GM12878 (cell line): ENCODE measurements around the gene ZDHHC11B. TPM values are rescaled to one million over a fixed set of nuclear protein-coding genes. Genes with fewer than 3 reads are reported as not detected.

ENCODE experiments used
- ATAC-seq: fragments of 200-7000 bp; cut with Tn5 transposase; 3 replicates; pipeline ENCODE4 v1.9.1; 2020; ENCODE audit warnings: mild to moderate bottlenecking, moderate library complexity
- BruUV-seq: library from RNA; stranded (reverse); fragments of 400-500 nt; replicated peaks from 2 replicates; lab custom pipeline; 2021; lab: Mats Ljungman, UMichigan
- CTCF ChIA-PET: fragments of 300-600 bp; sonication (Branson Sonifier 250); formaldehyde crosslinking; extraction: SDS; loops from one replicate; lab custom pipeline; 2021; ENCODE audit warnings: inconsistent platforms; lab: Yijun Ruan, JAX
- POLR2A ChIA-PET: fragments of 350-600 bp; formaldehyde crosslinking; extraction: SDS; loops from one replicate; lab custom pipeline; 2021; ENCODE audit warnings: inconsistent platforms; lab: Charles Lee
- RAD21 ChIA-PET: fragments of 300-600 bp; sonication (Branson Sonifier 250); formaldehyde crosslinking; loops from one replicate; lab custom pipeline; 2023; ENCODE audit warnings: antibody characterized with exemption; ENCODE audit not compliant: unreplicated experiment; lab: Charles Lee
- SMC1A ChIA-PET: fragments of 300-600 bp; sonication (Branson Sonifier 250); formaldehyde crosslinking; loops from one replicate; lab custom pipeline; 2023; ENCODE audit not compliant: unreplicated experiment, uncharacterized antibody; lab: Charles Lee
- DNase-seq: peaks from one replicate; pipeline ENCODE4 v3.0.0-alpha.2; 2011; ENCODE audit warnings: low read depth, low spot score
- FAIRE-seq: peaks from 3 replicates; lab custom pipeline; 2011; peaks lifted over from hg19 to GRCh38; lab: Jason Lieb, UNC
- H2AFZ ChIP-seq: 2 replicates; pipeline ENCODE4 v1.6.0; 2011; ENCODE audit warnings: low read depth, low read length, control low read depth; ENCODE audit not compliant: control insufficient read depth
- H3K27ac ChIP-seq: 2 replicates; pipeline ENCODE4 v1.5.1; 2011; ENCODE audit warnings: control low read depth; ENCODE audit not compliant: control insufficient read depth, insufficient read depth
- H3K27me3 ChIP-seq, 2 experiments: replicated peaks in 1 of 2; 2 replicates each; pipeline versions ENCODE4 v1.6.0 to v1.6.1; 2011; ENCODE audit warnings: low read length in 1 of 2; ENCODE audit not compliant: control insufficient read depth in 2 of 2, insufficient read depth in 2 of 2
- H3K36me3 ChIP-seq, 2 experiments: 2 replicates each; pipeline ENCODE4 v1.5.1; 2011; ENCODE audit warnings: low read length in 1 of 2; ENCODE audit not compliant: control insufficient read depth in 2 of 2, insufficient read depth in 2 of 2
- H3K4me1 ChIP-seq: 2 replicates; pipeline ENCODE4 v1.6.1; 2011; ENCODE audit warnings: mild to moderate bottlenecking, low read length, moderate library complexity, mixed read lengths; ENCODE audit not compliant: control insufficient read depth, insufficient read depth
- H3K4me2 ChIP-seq: 2 replicates; pipeline ENCODE4 v1.6.0; 2011; ENCODE audit warnings: control low read depth; ENCODE audit not compliant: control insufficient read depth, insufficient read depth
- H3K4me3 ChIP-seq: fragments of 200-600 bp; sonication (generic); 2 replicates; pipeline ENCODE4 v1.5.1; 2016
- H3K79me2 ChIP-seq: 2 replicates; pipeline ENCODE4 v1.6.0; 2011; ENCODE audit warnings: low read length; ENCODE audit not compliant: control insufficient read depth, insufficient read depth
- H3K9ac ChIP-seq: 2 replicates; pipeline ENCODE4 v1.8.0; 2011; ENCODE audit warnings: low read length, control low read depth, mixed read lengths; ENCODE audit not compliant: control insufficient read depth, insufficient read depth
- H3K9me3 ChIP-seq: replicated peaks from 3 replicates; pipeline ENCODE4 v1.5.1; 2011; ENCODE audit warnings: mild to moderate bottlenecking, low read length; ENCODE audit not compliant: control insufficient read depth, insufficient read depth
- H4K20me1 ChIP-seq: 2 replicates; pipeline ENCODE4 v1.6.0; 2011; ENCODE audit not compliant: control insufficient read depth, insufficient read depth
- ELK1 ChIP-seq: IDR thresholded peaks from 2 replicates; pipeline ENCODE4 v1.6.1; 2012; ENCODE audit warnings: low read depth, low read length, improper control_type of control experiment
- FOS ChIP-seq: IDR thresholded peaks from 3 replicates; pipeline ENCODE4 v1.6.1; 2011; ENCODE audit warnings: borderline replicate concordance; ENCODE audit not compliant: insufficient read length; ENCODE audit errors: extremely low read depth
- KAT2A ChIP-seq: conservative IDR thresholded peaks from 2 replicates; pipeline ENCODE4 v1.6.1; 2011; ENCODE audit warnings: low read depth, low read length; ENCODE audit not compliant: control insufficient read depth
- MTA3 ChIP-seq: IDR thresholded peaks from 2 replicates; pipeline ENCODE4 v1.6.1; 2012; ENCODE audit warnings: low read length, inconsistent platforms, borderline replicate concordance
- MYC ChIP-seq: IDR thresholded peaks from 2 replicates; pipeline ENCODE4 v1.6.1; 2011; ENCODE audit warnings: mild to moderate bottlenecking, low read length, moderate library complexity, inconsistent platforms; ENCODE audit not compliant: insufficient read depth, insufficient replicate concordance, insufficient read length, severe bottlenecking
- STAT1 ChIP-seq: fragments of 450-650 bp; conservative IDR thresholded peaks from 2 replicates; pipeline ENCODE4 v1.6.1; 2014; ENCODE audit warnings: antibody characterized with exemption, mild to moderate bottlenecking
- TCF3 ChIP-seq: IDR thresholded peaks from 2 replicates; pipeline ENCODE4 v1.6.1; 2012; ENCODE audit warnings: low read depth, mild to moderate bottlenecking, low read length, borderline replicate concordance; ENCODE audit not compliant: insufficient read depth
- WRNIP1 ChIP-seq: IDR thresholded peaks from 2 replicates; pipeline ENCODE4 v1.6.1; 2011; ENCODE audit warnings: low read depth, low read length, improper control_type of control experiment, borderline replicate concordance
- WGBS: methylation state at CpG from one replicate; pipeline ENCODE4 v1.1.6; 2016; ENCODE audit warnings: low lambda C conversion rate; ENCODE audit not compliant: insufficient replicate concordance, insufficient coverage; ENCODE audit errors: missing lambda C conversion rate; 5-methylcytosine and 5-hydroxymethylcytosine counted together
- in situ Hi-C: fragments of 300-500 bp; cut with MboI; formaldehyde crosslinking; loops from 9 replicates; pipeline ENCODE4 v1.14.3; 2018; ENCODE audit warnings: mixed read lengths
- intact Hi-C: fragments of 100-400 bp; cut with micrococcal nuclease; formaldehyde crosslinking; loops from one replicate; pipeline ENCODE4 v1.14.2; 2022; ENCODE audit not compliant: unreplicated experiment
- polyA plus RNA-seq, 11 experiments: library from polyadenylated mRNA; depleted of rRNA in 4 of 11; unstranded in 6 of 11; stranded (reverse) in 5 of 11; fragments of >200 nt; fragmentation: Nextera tagmentation in 4 of 11; fragmentation: Illumina TruSeq in 1 of 11; extraction: Ambion mirVana in 4 of 11; extraction: Trizol in 1 of 11; gene quantifications; 1 replicate in 1 of 11; 2 replicates in 10 of 11; pipeline versions ENCODE4 v1.2.1 to v1.2.3, GENCODE V29; 2011 to 2016; ENCODE audit warnings: inconsistent platforms in 2 of 11, missing spikeins in 2 of 11, low read depth in 1 of 11
- total RNA-seq, 4 experiments: library from RNA; depleted of rRNA in 3 of 4; stranded (reverse); fragments of >200 nt in 3 of 4; fragmentation: Illumina TruSeq in 1 of 4; extraction: Trizol in 1 of 4; gene quantifications; 2 replicates each; pipeline versions ENCODE4 v1.2.1 to v1.2.3, GENCODE V29; 2013 to 2021

ZDHHC11B gene
- total and polyA plus RNA-seq, 10 of the 15 experiments (the other 5 are each of a cell fraction or from before 2014, with no cell fraction given): 0.01 to 0.10 (median 0.09) TPM; not detected in 7

DNA sequence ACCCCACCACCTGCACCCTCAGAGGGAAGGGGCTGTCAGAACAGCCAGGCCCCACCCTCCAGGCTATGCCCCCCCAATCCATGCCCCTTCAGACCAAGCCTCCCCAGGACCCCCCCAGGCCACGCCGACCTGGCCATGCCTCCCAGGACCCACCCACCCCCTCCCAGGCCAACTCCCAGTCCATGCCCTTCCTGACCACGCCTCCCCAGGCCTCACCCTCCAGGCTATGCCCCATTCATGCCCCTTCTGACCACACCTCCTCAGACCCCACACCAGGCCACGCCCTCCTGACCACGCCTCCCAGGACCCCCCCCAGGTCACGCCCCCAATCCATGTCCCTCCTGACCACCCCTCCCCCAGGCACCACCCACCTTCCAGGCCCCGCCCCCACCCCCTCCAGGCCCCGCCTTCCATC lies 119.0 kb downstream of the ZDHHC11B start:
- no peaks in the 10 kb centered on the region for H3K9me3 ChIP-seq
- TF ChIP-seq MTA3 (no peak), TCF3 (no peak), STAT1 (no peak), KAT2A (no peak)
- ChIA-PET CTCF (no interaction called here), RAD21 (interaction anchor here (1.4 kb wide), 1 partner anchor 348 kb away, joined by 4 read pairs; no protein-coding TSS in a partner anchor), POLR2A (no interaction called here), SMC1A (no interaction called here)
- no peaks in the 10 kb centered on the region for H3K4me1 ChIP-seq
- H3K9ac ChIP-seq: no peak overlapping the region
- H4K20me1 ChIP-seq: no peaks in the 10 kb centered on the region
- H2AFZ ChIP-seq: no peak overlapping the region
- no peaks in the 10 kb centered on the region for H3K27me3 ChIP-seq
- DNase-seq (no peak), FAIRE-seq (no peak), ATAC-seq (no peak)
- intact Hi-C loops (no loop called here), in situ Hi-C loops (no loop called here)
- no peak overlapping the region for H3K4me3 ChIP-seq
- 50% methylated on average over 2 of the region's 8 CpGs for WGBS
- H3K79me2 ChIP-seq: no peaks in the 10 kb centered on the region
- H3K27ac ChIP-seq: no peak overlapping the region
- BruUV-seq: no TSS peak
- peaks cover 1 to 12% of the 10 kb centered on the region in 2 experiments; a peak in 3 of 4 replicates for H3K36me3 ChIP-seq
- H3K4me2 ChIP-seq: no peak overlapping the region

- DNase-seq (no peak), ATAC-seq (no peak), FAIRE-seq (no peak)
- ChIA-PET RAD21 (no interaction called here), POLR2A (no interaction called here), SMC1A (no interaction called here), CTCF (no interaction called here)
- in situ Hi-C loops (no loop called here), intact Hi-C loops (no loop called here)
- no peak for TF ChIP-seq WRNIP1
- no peak for TF ChIP-seq MYC
- TF ChIP-seq ELK1: no peak
- TF ChIP-seq FOS: no peak
- H2AFZ ChIP-seq: no peak overlapping the region
- H3K4me3 ChIP-seq: no peak overlapping the region
- no peaks in the 10 kb centered on the region; the same call in 2 of the 3 replicates for H3K9me3 ChIP-seq
- no peaks in the 10 kb centered on the region for H3K4me1 ChIP-seq
- BruUV-seq: no TSS peak
- 95% methylated on average over 19 of the region's 20 CpGs for WGBS
- no peak overlapping the region for H3K27ac ChIP-seq
- H3K27me3 ChIP-seq: no peaks in the 10 kb centered on the region
- H4K20me1 ChIP-seq: no peaks in the 10 kb centered on the region
- H3K4me2 ChIP-seq: no peak overlapping the region
- no peaks in the 10 kb centered on the region for H3K79me2 ChIP-seq
- H3K9ac ChIP-seq: no peak overlapping the region
- H3K36me3 ChIP-seq: peaks cover 5 to 14% of the 10 kb centered on the region in 2 experiments; a peak in 3 of 4 replicates
These were observed 119.6 kb downstream of the ZDHHC11B start for GRCh38 chr5:664994-665360.
